Measurements from ENCODE around the gene MAP1S.
A peak's percentile ranks its signal among the peaks of the same experiment; 100 is the strongest.

DNA sequence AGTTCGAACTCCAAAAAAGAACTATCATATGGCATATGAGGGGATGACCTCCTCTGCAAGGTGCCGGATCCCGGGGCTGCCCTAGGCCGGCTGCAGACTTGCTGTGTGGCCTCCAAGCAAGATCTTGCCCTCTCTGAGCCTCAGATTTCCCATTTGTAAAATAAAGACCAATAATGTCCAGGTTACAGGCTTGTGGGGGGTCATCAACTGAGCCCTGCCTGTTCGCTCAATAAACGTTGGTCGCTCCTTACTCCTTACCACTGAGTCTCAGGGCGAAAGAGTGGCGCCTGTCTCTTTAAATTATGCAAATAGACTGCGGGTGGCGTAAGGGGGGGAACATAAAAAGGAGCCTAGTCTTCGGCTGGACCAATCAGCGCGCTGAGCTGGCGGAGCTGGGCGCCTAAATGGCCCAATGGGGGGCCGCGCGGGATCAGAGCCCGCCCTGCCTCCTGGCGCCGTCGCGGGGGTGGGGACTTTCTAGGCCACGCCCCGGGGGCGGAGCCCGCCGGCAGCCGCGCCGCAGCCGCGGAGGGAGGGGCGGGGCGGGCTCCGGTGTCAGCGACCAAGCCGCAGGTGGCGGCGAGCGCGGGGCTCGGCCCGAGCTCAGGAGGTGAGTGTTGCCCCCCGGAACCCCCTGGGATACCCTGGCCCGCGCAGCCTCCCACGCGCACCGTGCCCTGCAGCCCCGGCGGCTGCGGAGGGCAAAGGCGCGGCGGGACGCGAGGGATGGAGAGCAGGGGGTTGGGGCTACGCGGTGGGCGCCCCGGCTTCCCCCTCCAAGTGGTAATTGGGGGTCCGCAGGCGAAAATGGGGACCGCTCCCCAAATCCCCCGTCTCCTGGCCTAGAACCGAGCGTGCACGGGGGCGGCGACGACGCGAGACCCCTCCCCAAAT lies 28.2 kb downstream of the MAP1S start:
- TF ChIP-seq SMC3 (IDR thresholded peaks at IDR 0.05; ENCODE audit: low read depth, low read length) (no peak), POLR2AphosphoS5 (IDR thresholded peaks at IDR 0.05; ENCODE audit: low read depth, low read length) (no peak), EP300 (IDR thresholded peaks at IDR 0.05; ENCODE audit: borderline replicate concordance in 1 of 2, low read depth in 1 of 2, low read length in 1 of 2) (no peak), YY1 (IDR thresholded peaks at IDR 0.05; ENCODE audit: low read depth) (no peak), CHD2 (IDR thresholded peaks at IDR 0.05; ENCODE audit: low read length, partially characterized antibody) (peak; percentile 37), TAF1 (IDR thresholded peaks at IDR 0.05; ENCODE audit: borderline replicate concordance, low read depth, low read length) (no peak), SIN3A (IDR thresholded peaks at IDR 0.05; ENCODE audit: borderline replicate concordance, low read depth, low read length) (no peak), EZH2phosphoT487 (IDR thresholded peaks at IDR 0.05; ENCODE audit: borderline replicate concordance, low read depth) (no peak), GATA2 (CRISPR knock-in tag; IDR thresholded peaks at IDR 0.05) (no peak), RXRA (IDR thresholded peaks at IDR 0.05; ENCODE audit: borderline replicate concordance, low read depth) (no peak)
- TF ChIP-seq, protein P1, sequence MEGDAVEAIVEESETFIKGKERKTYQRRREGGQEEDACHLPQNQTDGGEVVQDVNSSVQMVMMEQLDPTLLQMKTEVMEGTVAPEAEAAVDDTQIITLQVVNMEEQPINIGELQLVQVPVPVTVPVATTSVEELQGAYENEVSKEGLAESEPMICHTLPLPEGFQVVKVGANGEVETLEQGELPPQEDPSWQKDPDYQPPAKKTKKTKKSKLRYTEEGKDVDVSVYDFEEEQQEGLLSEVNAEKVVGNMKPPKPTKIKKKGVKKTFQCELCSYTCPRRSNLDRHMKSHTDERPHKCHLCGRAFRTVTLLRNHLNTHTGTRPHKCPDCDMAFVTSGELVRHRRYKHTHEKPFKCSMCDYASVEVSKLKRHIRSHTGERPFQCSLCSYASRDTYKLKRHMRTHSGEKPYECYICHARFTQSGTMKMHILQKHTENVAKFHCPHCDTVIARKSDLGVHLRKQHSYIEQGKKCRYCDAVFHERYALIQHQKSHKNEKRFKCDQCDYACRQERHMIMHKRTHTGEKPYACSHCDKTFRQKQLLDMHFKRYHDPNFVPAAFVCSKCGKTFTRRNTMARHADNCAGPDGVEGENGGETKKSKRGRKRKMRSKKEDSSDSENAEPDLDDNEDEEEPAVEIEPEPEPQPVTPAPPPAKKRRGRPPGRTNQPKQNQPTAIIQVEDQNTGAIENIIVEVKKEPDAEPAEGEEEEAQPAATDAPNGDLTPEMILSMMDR (IDR thresholded peaks at IDR 0.05), result no peak
- TF ChIP-seq, protein P2, sequence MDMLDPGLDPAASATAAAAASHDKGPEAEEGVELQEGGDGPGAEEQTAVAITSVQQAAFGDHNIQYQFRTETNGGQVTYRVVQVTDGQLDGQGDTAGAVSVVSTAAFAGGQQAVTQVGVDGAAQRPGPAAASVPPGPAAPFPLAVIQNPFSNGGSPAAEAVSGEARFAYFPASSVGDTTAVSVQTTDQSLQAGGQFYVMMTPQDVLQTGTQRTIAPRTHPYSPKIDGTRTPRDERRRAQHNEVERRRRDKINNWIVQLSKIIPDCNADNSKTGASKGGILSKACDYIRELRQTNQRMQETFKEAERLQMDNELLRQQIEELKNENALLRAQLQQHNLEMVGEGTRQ (IDR thresholded peaks at IDR 0.05; ENCODE audit: borderline replicate concordance, low read depth, low read length), result no peak
- TF ChIP-seq, protein P3, sequence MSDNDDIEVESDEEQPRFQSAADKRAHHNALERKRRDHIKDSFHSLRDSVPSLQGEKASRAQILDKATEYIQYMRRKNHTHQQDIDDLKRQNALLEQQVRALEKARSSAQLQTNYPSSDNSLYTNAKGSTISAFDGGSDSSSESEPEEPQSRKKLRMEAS (IDR thresholded peaks at IDR 0.05; ENCODE audit: low read depth), result peak; percentile 77
- TF ChIP-seq, protein P4, sequence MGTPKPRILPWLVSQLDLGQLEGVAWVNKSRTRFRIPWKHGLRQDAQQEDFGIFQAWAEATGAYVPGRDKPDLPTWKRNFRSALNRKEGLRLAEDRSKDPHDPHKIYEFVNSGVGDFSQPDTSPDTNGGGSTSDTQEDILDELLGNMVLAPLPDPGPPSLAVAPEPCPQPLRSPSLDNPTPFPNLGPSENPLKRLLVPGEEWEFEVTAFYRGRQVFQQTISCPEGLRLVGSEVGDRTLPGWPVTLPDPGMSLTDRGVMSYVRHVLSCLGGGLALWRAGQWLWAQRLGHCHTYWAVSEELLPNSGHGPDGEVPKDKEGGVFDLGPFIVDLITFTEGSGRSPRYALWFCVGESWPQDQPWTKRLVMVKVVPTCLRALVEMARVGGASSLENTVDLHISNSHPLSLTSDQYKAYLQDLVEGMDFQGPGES (IDR thresholded peaks at IDR 0.05; ENCODE audit: low read depth, low read length), result no peak

Data from SK-N-SH (cell line).